Skeletal muscle cell (primary cell): ENCODE data around the gene ARID3C.

Experiments used
- DNase-seq: peaks from one replicate; pipeline ENCODE4 v3.0.0-alpha.2; 2010; ENCODE audit warnings: low read depth
- H3K4me3 ChIP-seq: 2 replicates; pipeline ENCODE4 v1.5.1; 2011; ENCODE audit warnings: low read depth, mild to moderate bottlenecking, control low read depth, low read length, moderate library complexity

ARID3C gene

GRCh38 chr9:34606905-34607304 lies 22.0 kb downstream of the ARID3C start:
- H3K4me3 ChIP-seq = no peak overlapping the region

GRCh38 chr9:34606190-34606589 lies 22.7 kb downstream of the ARID3C start:
- H3K4me3 ChIP-seq = no peak overlapping the region
- DNase-seq = no peak

More at GRCh38 chr9:34606905-34607304, 22.0 kb downstream of the ARID3C start:
- DNase-seq = no peak

GRCh38 chr9:34603610-34604231 lies 25.1 kb downstream of the ARID3C start:
- no peak for DNase-seq
- H3K4me3 ChIP-seq = no peak overlapping the region

GRCh38 chr9:34601937-34602573 lies 26.8 kb downstream of the ARID3C start:
- no peak overlapping the region for H3K4me3 ChIP-seq
- no peak for DNase-seq

- DNase-seq = no peak
- no peak overlapping the region for H3K4me3 ChIP-seq
Observed at GRCh38 chr9:34600908-34601307, 28.0 kb downstream of the ARID3C start.

GRCh38 chr9:34599546-34599945 lies 29.3 kb downstream of the ARID3C start:
- no peak for DNase-seq
- no peak overlapping the region for H3K4me3 ChIP-seq

GRCh38 chr9:34594177-34594576 lies 34.7 kb downstream of the ARID3C start:
- H3K4me3 ChIP-seq = no peak overlapping the region
- DNase-seq = no peak

GRCh38 chr9:34592895-34593601 lies 35.8 kb downstream of the ARID3C start:
- no peak for DNase-seq
- no peak overlapping the region for H3K4me3 ChIP-seq

- H3K4me3 ChIP-seq = no peak overlapping the region
Observed at GRCh38 chr9:34591917-34592866, 36.7 kb downstream of the ARID3C start.

GRCh38 chr9:34591248-34591916 lies 37.5 kb downstream of the ARID3C start:
- H3K4me3 ChIP-seq = no peak overlapping the region

More at GRCh38 chr9:34591917-34592866, 36.7 kb downstream of the ARID3C start:
- DNase-seq = no peak

GRCh38 chr9:34590381-34591247 lies 38.3 kb downstream of the ARID3C start:
- H3K4me3 ChIP-seq = no peak overlapping the region
- DNase-seq = no peak

More at GRCh38 chr9:34591248-34591916, 37.5 kb downstream of the ARID3C start:
- DNase-seq = peak; percentile 22

GRCh38 chr9:34589636-34590380 lies 39.1 kb downstream of the ARID3C start, which contains the start of gene CNTFR:
Gene CNTFR (minus strand): TSS chr9:34589724. CDS start chr9:34568981, 20,743 bp downstream.
- H3K4me3 ChIP-seq = peak within 1 kb of the TSS; percentile 31
- DNase-seq = no peak

- no peak for DNase-seq
- H3K4me3 ChIP-seq = peak overlapping the region; percentile 29
Observed at GRCh38 chr9:34588671-34589635, 39.9 kb downstream of the ARID3C start.

- no peak for DNase-seq
- H3K4me3 ChIP-seq = no peak overlapping the region
Observed at GRCh38 chr9:34587271-34587670, 41.6 kb downstream of the ARID3C start.

- DNase-seq = no peak
- no peak overlapping the region for H3K4me3 ChIP-seq
Observed at GRCh38 chr9:34585946-34586669, 42.8 kb downstream of the ARID3C start.

- DNase-seq = no peak
- no peak overlapping the region for H3K4me3 ChIP-seq
Observed at GRCh38 chr9:34584970-34585369, 43.9 kb downstream of the ARID3C start.
